ENCODE data around the gene ADCY4. TPM values are rescaled to one million over a fixed set of nuclear protein-coding genes. Genes with fewer than 3 reads are reported as not detected.
A peak's percentile ranks its signal among the peaks of the same experiment; 100 is the strongest.

ADCY4 gene
- polyA plus RNA-seq, 3 donors, result 0.69 to 11.9 (median 0.70) TPM

GRCh38 chr14:24279301-24280186 lies 55.3 kb downstream of the ADCY4 start:
- Mint-ChIP-seq H3K4me3 (peak overlapping the region in 1 of 2 donors; percentile 7), H3K36me3 (peaks cover 4 to 9% of the 10 kb centered on the region in 2 donors), H3K27me3 (ENCODE audit: low read depth in 3 of 3) (peaks cover 0 to 4% (median 3%) of the 10 kb centered on the region in 3 donors), H3K27ac (peak overlapping the region; percentile 91 to 99 (median 95)), H3K4me1 (peaks cover 81% of the 10 kb centered on the region), H3K9me3 (peaks cover 0 to 5% (median 0%) of the 10 kb centered on the region in 7 donors)
- no peaks in the 10 kb centered on the region for H4K20me1 ChIP-seq (ENCODE audit: insufficient read depth, low read length)
- DNase-seq, result peak; percentile 52 to 92 (median 57)
- peaks cover 83 to 84% of the 10 kb centered on the region in 2 donors for H3K4me1 ChIP-seq (ENCODE audit: control insufficient read depth in 1 of 2, insufficient read depth in 2 of 2, low read length in 2 of 2)
- H3K27me3 ChIP-seq (ENCODE audit: control insufficient read depth in 2 of 2, insufficient read depth in 2 of 2, low read length in 2 of 2), result no peaks in the 10 kb centered on the region
- H3K9me3 ChIP-seq (replicated peaks in 1 of 2; ENCODE audit: control insufficient read depth in 1 of 2, insufficient read depth in 1 of 2, low read length in 2 of 2), result no peaks in the 10 kb centered on the region
- H3K4me2 ChIP-seq (replicated peaks; ENCODE audit: extremely low read depth, low read length, poor library complexity, severe bottlenecking), result peak overlapping the region; percentile 66
- intact Hi-C loops (cut with micrococcal nuclease), result loop anchor here in 1 of 2 donors (5.0 kb wide), 1 partner anchor 33 kb away; the partner anchor contains the start of genes LTB4R and LTB4R2
- H2AFZ ChIP-seq (ENCODE audit: insufficient read depth, low read depth, low read length, poor library complexity, severe bottlenecking), result peak overlapping the region; percentile 18
- peaks cover 56% of the 10 kb centered on the region for H3K79me2 ChIP-seq (ENCODE audit: insufficient read depth, low read length)
- H3K4me3 ChIP-seq (replicated peaks in 1 of 3; ENCODE audit: low read depth in 2 of 3, low read length in 3 of 3), result peak overlapping the region in 1 of 3 experiments; percentile 55
- H3K27ac ChIP-seq (ENCODE audit: low read depth in 1 of 2, low read length in 2 of 2), result peak overlapping the region; percentile 58 to 98
- H3K36me3 ChIP-seq (replicated peaks in 1 of 2; ENCODE audit: control insufficient read depth in 1 of 2, insufficient read depth in 2 of 2, low read length in 2 of 2), result no peaks in the 10 kb centered on the region
- WGBS (ENCODE audit: insufficient coverage), result 69% methylated on average over 5 of the region's 11 CpGs
- TF ChIP-seq CTCF (IDR thresholded peaks at IDR 0.05), result peak; percentile 46
- H3K9ac ChIP-seq (ENCODE audit: insufficient read depth, low read length, poor library complexity, severe bottlenecking), result no peak overlapping the region

- no peak for DNase-seq
- intact Hi-C loops (cut with micrococcal nuclease), result loop anchor here in 1 of 2 donors (5.0 kb wide), 1 partner anchor 34 kb away; the partner anchor contains the start of genes LTB4R and LTB4R2
- Mint-ChIP-seq H3K36me3 (peaks cover 0 to 6% of the 10 kb centered on the region in 2 donors), H3K27me3 (ENCODE audit: low read depth in 3 of 3) (peaks cover 0 to 4% (median 0%) of the 10 kb centered on the region in 3 donors), H3K27ac (peak overlapping the region; percentile 91 to 99 (median 95)), H3K4me1 (peaks cover 90% of the 10 kb centered on the region), H3K4me3 (peak overlapping the region in 1 of 2 donors; percentile 27), H3K9me3 (peaks cover 0 to 4% (median 0%) of the 10 kb centered on the region in 7 donors)
- Histone ChIP-seq H3K9ac (ENCODE audit: insufficient read depth, low read length, poor library complexity, severe bottlenecking) (no peak overlapping the region), H3K4me1 (ENCODE audit: control insufficient read depth in 1 of 2, insufficient read depth in 2 of 2, low read length in 2 of 2) (peaks cover 94 to 95% of the 10 kb centered on the region in 2 donors), H3K36me3 (replicated peaks in 1 of 2; ENCODE audit: control insufficient read depth in 1 of 2, insufficient read depth in 2 of 2, low read length in 2 of 2) (no peaks in the 10 kb centered on the region), H3K9me3 (replicated peaks in 1 of 2; ENCODE audit: control insufficient read depth in 1 of 2, insufficient read depth in 1 of 2, low read length in 2 of 2) (no peaks in the 10 kb centered on the region), H3K4me3 (replicated peaks in 1 of 3; ENCODE audit: low read depth in 2 of 3, low read length in 3 of 3) (peak overlapping the region in 1 of 3 experiments; percentile 55), H3K27ac (ENCODE audit: low read depth in 1 of 2, low read length in 2 of 2) (peak overlapping the region; percentile 96 to 98), H4K20me1 (ENCODE audit: insufficient read depth, low read length) (no peaks in the 10 kb centered on the region), H3K79me2 (ENCODE audit: insufficient read depth, low read length) (peaks cover 56% of the 10 kb centered on the region), H2AFZ (ENCODE audit: insufficient read depth, low read depth, low read length, poor library complexity, severe bottlenecking) (no peak overlapping the region), H3K27me3 (ENCODE audit: control insufficient read depth in 2 of 2, insufficient read depth in 2 of 2, low read length in 2 of 2) (no peaks in the 10 kb centered on the region), H3K4me2 (replicated peaks; ENCODE audit: extremely low read depth, low read length, poor library complexity, severe bottlenecking) (peak overlapping the region; percentile 66)
- WGBS (ENCODE audit: insufficient coverage), result 96% methylated on average over 5 of the region's 5 CpGs
- TF ChIP-seq CTCF (IDR thresholded peaks at IDR 0.05), result no peak
These were observed 56.4 kb downstream of the ADCY4 start for GRCh38 chr14:24278424-24278823.

All from CD14-positive monocyte (primary cell).